Endothelial cell of umbilical vein (primary cell): ENCODE data around the gene NDUFA13. TPM values are rescaled to one million over a fixed set of nuclear protein-coding genes. Genes with fewer than 3 reads are reported as not detected.

ENCODE experiments used
- BruUV-seq: library from RNA; stranded (reverse); fragments of 400-500 nt; replicated peaks from 2 replicates; lab custom pipeline; 2021; lab: Mats Ljungman, UMichigan
- CTCF ChIA-PET: fragments of 300-600, 350-600 bp; sonication (Branson Sonifier 250); formaldehyde crosslinking; loops from one replicate; lab custom pipeline; 2021; ENCODE audit warnings: antibody characterized with exemption, inconsistent platforms; lab: Charles Lee
- POLR2A ChIA-PET: fragments of 300-600, 350-600 bp; sonication (Branson Sonifier 250); formaldehyde crosslinking; loops from one replicate; lab custom pipeline; 2021; ENCODE audit warnings: antibody characterized with exemption, inconsistent platforms; lab: Charles Lee
- DNase-seq: peaks from one replicate; pipeline ENCODE4 v3.0.0-alpha.2; 2011; ENCODE audit warnings: low read depth, low spot score
- FAIRE-seq: peaks from 2 replicates; lab custom pipeline; 2011; peaks lifted over from hg19 to GRCh38; lab: Jason Lieb, UNC
- H2AFZ ChIP-seq: 2 replicates; pipeline ENCODE4 v1.6.0; 2012; ENCODE audit warnings: low read depth, low read length, control low read depth, inconsistent platforms
- H3K27ac ChIP-seq: 2 replicates; pipeline ENCODE4 v1.5.1; 2011; ENCODE audit warnings: low read depth, mild to moderate bottlenecking, control low read depth, low read length, moderate library complexity; ENCODE audit not compliant: insufficient read depth
- H3K27me3 ChIP-seq, 2 experiments: 2 replicates each; pipeline versions ENCODE4 v1.6.0 to v1.6.1; 2011; ENCODE audit warnings: low read length in 2 of 2, mixed read lengths in 1 of 2; ENCODE audit not compliant: control insufficient read depth in 2 of 2, insufficient read depth in 2 of 2
- H3K36me3 ChIP-seq, 2 experiments: 2 replicates in 1 of 2; 3 replicates in 1 of 2; pipeline ENCODE4 v1.5.1; 2011; ENCODE audit warnings: low read length in 2 of 2, mild to moderate bottlenecking in 1 of 2, moderate library complexity in 1 of 2; ENCODE audit not compliant: control insufficient read depth in 2 of 2, insufficient read depth in 2 of 2; ENCODE audit errors: extremely low read depth in 1 of 2
- H3K4me1 ChIP-seq: 3 replicates; pipeline ENCODE4 v1.5.1; 2011; ENCODE audit warnings: mild to moderate bottlenecking, low read length; ENCODE audit not compliant: control insufficient read depth, insufficient read depth; ENCODE audit errors: extremely low read depth
- H3K4me2 ChIP-seq: 2 replicates; pipeline ENCODE4 v1.6.1; 2011; ENCODE audit warnings: low read length, control low read depth, mixed read lengths; ENCODE audit not compliant: insufficient read depth
- H3K4me3 ChIP-seq, 3 experiments: fragments of 200-600 bp in 1 of 3; sonication (generic), shearing (Covaris generic) in 1 of 3; replicated peaks in 1 of 3; 2 replicates each; pipeline ENCODE4 v1.5.1; 2011 to 2016; ENCODE audit warnings: control low read depth in 3 of 3, low read length in 3 of 3, mild to moderate bottlenecking in 2 of 3, inconsistent platforms in 1 of 3, low read depth in 1 of 3, moderate library complexity in 1 of 3; ENCODE audit not compliant: insufficient read depth in 1 of 3
- H3K79me2 ChIP-seq: 2 replicates; pipeline ENCODE4 v1.6.0; 2012; ENCODE audit warnings: low read length, inconsistent platforms; ENCODE audit not compliant: control insufficient read depth, insufficient read depth
- H3K9ac ChIP-seq: replicated peaks from 2 replicates; pipeline ENCODE3; 2011; ENCODE audit warnings: low read length, control low read depth; ENCODE audit not compliant: insufficient read depth; ENCODE audit errors: extremely low read depth
- H3K9me1 ChIP-seq: replicated peaks from 3 replicates; pipeline ENCODE4 v1.6.0; 2011; ENCODE audit warnings: mild to moderate bottlenecking, low read length; ENCODE audit not compliant: control insufficient read depth, insufficient read depth; ENCODE audit errors: extremely low read depth
- H3K9me3 ChIP-seq: replicated peaks from 2 replicates; pipeline ENCODE4 v1.5.1; 2012; ENCODE audit warnings: low read length, inconsistent platforms; ENCODE audit not compliant: control insufficient read depth, insufficient read depth
- H4K20me1 ChIP-seq: replicated peaks from 2 replicates; pipeline ENCODE3; 2011; ENCODE audit warnings: mild to moderate bottlenecking, low read length; ENCODE audit not compliant: control insufficient read depth, insufficient read depth; ENCODE audit errors: extremely low read depth
- CTCF ChIP-seq, 2 donors: IDR thresholded peaks; 1 replicate in 1 of 2; 2 replicates in 1 of 2; pipeline ENCODE4 v1.5.1; 2011; ENCODE audit warnings: low read length in 2 of 2, mild to moderate bottlenecking in 2 of 2, moderate library complexity in 2 of 2, control low read depth in 1 of 2, inconsistent platforms in 1 of 2, low read depth in 1 of 2; ENCODE audit not compliant: insufficient read depth in 1 of 2; ENCODE audit errors: extremely low read depth in 1 of 2
- EZH2 ChIP-seq: IDR thresholded peaks from 2 replicates; pipeline ENCODE4 v1.6.1; 2012; ENCODE audit warnings: borderline replicate concordance, low read depth, mild to moderate bottlenecking, moderate library complexity, low read length, inconsistent platforms; ENCODE audit not compliant: severe bottlenecking
- FOS ChIP-seq: IDR thresholded peaks from 2 replicates; pipeline ENCODE4 v1.6.1; 2011; ENCODE audit warnings: mild to moderate bottlenecking, low read length, moderate library complexity, borderline replicate concordance; ENCODE audit not compliant: insufficient read depth
- GATA2 ChIP-seq: IDR thresholded peaks from 2 replicates; pipeline ENCODE4 v1.7.0; 2011; ENCODE audit warnings: low read depth, mild to moderate bottlenecking, moderate library complexity, mixed read lengths, low read length; ENCODE audit not compliant: insufficient read length, insufficient read depth
- JUN ChIP-seq: IDR thresholded peaks from 2 replicates; pipeline ENCODE4 v1.6.1; 2011; ENCODE audit warnings: borderline replicate concordance, low read depth; ENCODE audit not compliant: insufficient read length, insufficient read depth
- MAX ChIP-seq: IDR thresholded peaks from 2 replicates; pipeline ENCODE4 v1.6.1; 2011; ENCODE audit not compliant: insufficient read depth, insufficient read length
- MYC ChIP-seq: IDR thresholded peaks from one replicate; pipeline ENCODE4 v1.6.1; 2011; ENCODE audit warnings: mild to moderate bottlenecking, low read depth, low read length
- POLR2A ChIP-seq: IDR thresholded peaks from 2 replicates; pipeline ENCODE4 v1.6.1; 2012; ENCODE audit warnings: low read depth, mild to moderate bottlenecking, control low read depth, low read length
- POLR2AphosphoS5 ChIP-seq: IDR thresholded peaks from 2 replicates; pipeline ENCODE4 v1.6.1; 2012; ENCODE audit warnings: low read depth, mild to moderate bottlenecking, control low read depth, low read length, moderate library complexity; ENCODE audit not compliant: insufficient read depth
- dilution Hi-C: fragments of 300-500 bp; cut with MboI; formaldehyde crosslinking; loops from one replicate; pipeline ENCODE4 v1.15.0; 2019; ENCODE audit warnings: low sequenced_read_pairs; ENCODE audit not compliant: extremely low pct_ligation_motif_present
- intact Hi-C: fragments of 100-400 bp; cut with micrococcal nuclease; formaldehyde crosslinking; loops from one replicate; pipeline ENCODE4 v1.10.0; 2022
- polyA plus RNA-seq, 4 experiments: library from polyadenylated mRNA; depleted of rRNA in 3 of 4; stranded (reverse) in 3 of 4; unstranded in 1 of 4; fragments of >200 nt; gene quantifications; 2 replicates each; pipeline versions ENCODE4 v1.2.1 to v1.2.3, GENCODE V29; 2011 to 2012; ENCODE audit warnings: missing spikeins in 1 of 4
- total RNA-seq: library from RNA; stranded (reverse); gene quantifications from 2 replicates; pipeline ENCODE4 v1.2.3, GENCODE V29; 2021

The NDUFA13 gene
- total and polyA plus RNA-seq, 2 donors (not counting 3 experiments of a cell fraction or from before 2014, with no cell fraction given), result 246 to 799 TPM

- ChIA-PET CTCF (interaction anchor here (0.6 to 5.1 kb wide), 5 partner anchors 125 to 195 kb away, joined by 3 to 127 read pairs (median 3); no protein-coding TSS in a partner anchor), POLR2A (interaction anchor here (1.1 kb wide), 1 partner anchor 16 kb away, joined by 7 read pairs; no protein-coding TSS in a partner anchor)
- FAIRE-seq (no peak), DNase-seq (no peak)
- no peaks in the 10 kb centered on the region for H3K9me3 ChIP-seq
- no peak overlapping the region for H3K27ac ChIP-seq
- intact Hi-C loops (no loop called here), dilution Hi-C loops (no loop called here)
- H3K79me2 ChIP-seq, result peaks cover 48% of the 10 kb centered on the region
- peaks cover 25% of the 10 kb centered on the region for H3K4me1 ChIP-seq
- no peak overlapping the region for H3K9ac ChIP-seq
- no peak overlapping the region for H3K4me3 ChIP-seq
- H3K9me1 ChIP-seq, result no peaks in the 10 kb centered on the region
- H3K36me3 ChIP-seq, result peaks cover 2 to 33% of the 10 kb centered on the region in 2 experiments
- no peaks in the 10 kb centered on the region for H3K27me3 ChIP-seq
- no peak overlapping the region for H2AFZ ChIP-seq
- TF ChIP-seq FOS (no peak), MAX (no peak), POLR2AphosphoS5 (no peak), EZH2 (no peak), POLR2A (no peak), GATA2 (no peak), CTCF (IDR thresholded peaks at IDR 0.05; ENCODE audit: extremely low read depth in 1 of 2, insufficient read depth in 1 of 2, low read depth in 1 of 2, low read length in 2 of 2) (no peak), JUN (no peak), MYC (no peak)
- H4K20me1 ChIP-seq, result no peaks in the 10 kb centered on the region
- H3K4me2 ChIP-seq, result no peak overlapping the region
- BruUV-seq, result no TSS peak
These were observed 23.9 kb upstream of the NDUFA13 start for GRCh38 chr19:19492026-19492610.
